Stimulated activated CD4-positive, alpha-beta T cell treated with anti-CD3 and anti-CD28 coated beads, Interleukin-1b, Interleukin-23, amount 100 ng/mL, for 1 hour (primary cell): ENCODE measurements around the gene NEK8.

Experiments used
- DNase-seq, 2 donors: peaks; one replicate each; pipeline ENCODE4 v3.0.0-alpha.2; 2020; ENCODE audit warnings: low read depth in 2 of 2

NEK8 gene

DNA sequence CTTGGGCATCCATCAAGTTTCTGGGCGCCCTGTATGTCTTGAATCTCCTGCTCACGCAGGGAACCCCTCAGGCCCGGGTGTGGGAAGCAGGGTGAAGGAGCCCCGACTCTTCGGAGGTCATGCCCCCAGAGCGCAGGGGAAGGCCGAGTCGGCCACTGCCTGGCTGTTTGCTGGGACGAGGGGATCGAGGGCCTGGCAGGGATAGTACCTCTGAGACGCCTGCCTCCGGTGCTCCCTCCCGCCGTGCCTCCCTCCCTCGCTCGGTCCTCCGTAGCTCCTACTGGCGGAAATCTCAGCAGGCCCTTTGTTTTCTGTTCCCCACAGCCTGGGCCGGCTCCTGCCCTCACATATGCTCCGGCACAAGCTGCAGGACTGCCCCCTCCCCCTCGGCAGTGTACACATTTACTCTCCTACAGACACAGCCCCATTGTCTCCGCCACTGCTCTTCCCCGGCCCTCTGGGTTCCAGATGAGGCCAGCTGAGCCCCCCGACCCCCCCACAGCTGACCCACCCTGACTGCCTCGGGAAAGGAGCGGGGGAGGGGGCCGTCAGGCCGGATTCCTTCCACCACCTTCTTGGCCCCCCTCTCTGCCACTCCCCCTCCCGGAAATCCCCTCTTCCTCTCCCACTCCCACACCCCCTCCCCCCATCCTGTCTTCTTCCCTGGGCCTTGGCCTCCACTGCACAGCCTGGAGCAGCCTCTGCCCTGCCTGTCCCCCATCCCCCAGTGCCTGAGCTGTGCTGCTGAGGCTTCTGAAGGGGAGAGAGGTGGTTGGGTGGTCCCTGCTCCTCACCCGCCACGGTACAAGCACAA is 16.6 kb downstream of the NEK8 start:
- DNase-seq = no peak

DNA sequence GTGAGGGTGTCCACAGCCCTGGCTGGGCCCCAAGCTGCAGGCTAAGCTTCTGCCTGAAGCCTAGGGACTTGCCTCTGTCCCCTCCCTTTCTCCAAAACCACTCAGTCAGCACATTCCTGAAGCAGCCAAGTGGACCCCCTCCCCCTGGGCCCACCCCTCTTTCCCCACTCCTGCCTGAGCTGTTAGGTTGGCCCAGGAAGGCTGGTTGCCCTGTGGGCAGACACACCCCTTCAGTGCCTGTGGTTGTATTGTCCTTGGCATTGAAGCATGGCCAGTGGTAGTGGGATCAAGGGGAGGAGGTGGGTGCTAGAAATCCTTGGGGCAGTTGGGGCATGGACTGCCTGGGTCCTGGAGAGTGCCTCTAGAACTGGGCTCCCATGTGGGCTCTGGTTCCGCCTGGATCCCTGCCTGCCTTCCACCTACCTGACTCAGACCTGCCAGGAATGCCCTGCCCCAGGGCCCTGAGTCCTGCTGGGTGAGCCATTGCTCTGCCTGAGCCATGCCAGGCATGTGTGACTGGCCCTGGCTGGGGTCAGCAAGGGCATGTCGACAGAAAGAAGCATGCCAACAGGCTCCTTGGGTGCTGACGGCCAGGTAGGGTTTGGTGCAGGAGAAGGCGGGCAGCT is 17.3 kb downstream of the NEK8 start:
- no peak for DNase-seq

DNA sequence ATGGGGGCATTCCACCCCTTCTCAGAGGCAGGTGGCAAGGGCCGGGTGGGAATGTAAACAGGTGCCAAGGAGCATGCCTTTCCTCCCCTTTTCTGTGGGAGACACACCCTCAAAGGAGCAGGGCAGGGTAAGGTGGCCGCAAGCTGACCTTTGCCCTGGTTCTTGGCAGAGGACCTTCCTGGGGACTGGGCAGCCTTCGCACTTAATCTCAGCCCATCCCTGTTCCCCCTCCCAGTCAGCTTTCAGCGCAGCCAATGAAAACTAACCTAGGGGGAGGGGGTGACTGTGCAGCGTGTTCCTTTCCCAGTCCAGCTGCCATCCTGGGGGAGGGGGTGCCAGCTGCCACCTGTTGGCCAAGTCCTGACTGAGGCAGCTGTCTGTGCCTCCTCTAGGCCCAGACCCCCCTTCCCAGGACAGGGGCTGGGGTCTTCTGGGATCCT is 18.0 kb downstream of the NEK8 start:
- DNase-seq = no peak

DNA sequence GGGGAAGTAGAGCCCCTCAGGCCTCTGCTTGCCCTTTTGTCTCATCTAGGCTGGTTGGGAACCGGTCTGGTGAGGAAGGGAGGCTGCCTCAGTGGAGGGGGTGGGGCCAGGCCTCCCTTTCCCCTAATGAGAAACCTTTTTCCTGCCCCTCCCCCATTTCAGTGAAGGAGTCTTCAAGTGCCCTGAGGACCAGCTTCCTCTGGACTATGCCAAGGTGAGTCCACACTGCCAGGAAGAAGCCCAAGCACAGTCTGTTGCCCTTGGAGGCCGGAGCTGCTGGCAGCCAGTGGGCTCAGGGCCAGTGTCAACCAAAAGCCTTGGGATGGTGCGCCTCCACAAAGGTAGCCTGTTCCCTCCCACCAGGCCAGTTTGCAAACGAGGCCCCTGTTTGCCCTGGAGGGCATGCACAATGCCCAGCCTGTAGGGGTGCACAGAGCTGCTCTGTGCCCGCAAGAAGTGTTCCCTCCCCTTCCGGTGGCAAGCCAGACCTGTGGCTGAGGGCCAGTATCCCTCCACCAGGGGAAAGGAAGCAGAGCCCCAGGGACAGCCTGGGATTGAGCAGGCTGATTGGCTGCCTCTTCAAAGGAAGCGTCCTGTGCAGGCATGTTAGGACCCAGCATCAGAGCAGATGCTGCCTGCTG is 18.6 kb downstream of the NEK8 start:
- DNase-seq = no peak

DNA sequence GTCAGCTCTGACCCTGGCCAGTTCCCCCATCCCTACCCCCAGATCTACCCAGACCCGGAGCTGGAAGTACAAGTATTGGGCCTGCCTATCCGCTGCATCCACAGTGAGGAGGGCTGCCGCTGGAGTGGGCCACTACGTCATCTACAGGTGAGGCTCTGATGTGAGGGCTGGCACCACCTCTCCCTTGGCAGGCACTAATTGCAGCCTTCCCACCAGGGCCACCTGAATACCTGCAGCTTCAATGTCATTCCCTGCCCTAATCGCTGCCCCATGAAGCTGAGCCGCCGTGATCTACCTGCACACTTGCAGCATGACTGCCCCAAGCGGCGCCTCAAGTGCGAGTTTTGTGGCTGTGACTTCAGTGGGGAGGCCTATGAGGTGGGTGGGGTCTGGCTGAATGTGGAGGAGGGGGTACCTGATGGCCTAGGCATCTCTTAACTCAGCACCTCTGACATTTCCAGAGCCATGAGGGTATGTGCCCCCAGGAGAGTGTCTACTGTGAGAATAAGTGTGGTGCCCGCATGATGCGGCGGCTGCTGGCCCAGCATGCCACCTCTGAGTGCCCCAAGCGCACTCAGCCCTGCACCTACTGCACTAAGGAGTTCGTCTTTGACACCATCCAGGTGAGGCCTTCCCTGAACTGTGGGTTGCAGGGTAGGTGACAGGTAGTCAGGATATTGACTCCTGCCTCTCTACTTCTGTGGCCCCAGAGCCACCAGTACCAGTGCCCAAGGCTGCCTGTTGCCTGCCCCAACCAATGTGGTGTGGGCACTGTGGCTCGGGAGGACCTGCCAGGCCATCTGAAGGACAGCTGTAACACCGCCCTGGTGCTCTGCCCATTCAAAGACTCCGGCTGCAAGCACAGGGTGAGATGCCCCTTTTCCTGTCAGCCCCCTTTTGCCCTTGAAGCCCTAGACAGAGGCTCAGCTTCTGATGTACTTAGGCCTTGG is 19.5 kb downstream of the NEK8 start:
- DNase-seq = no peak

DNA sequence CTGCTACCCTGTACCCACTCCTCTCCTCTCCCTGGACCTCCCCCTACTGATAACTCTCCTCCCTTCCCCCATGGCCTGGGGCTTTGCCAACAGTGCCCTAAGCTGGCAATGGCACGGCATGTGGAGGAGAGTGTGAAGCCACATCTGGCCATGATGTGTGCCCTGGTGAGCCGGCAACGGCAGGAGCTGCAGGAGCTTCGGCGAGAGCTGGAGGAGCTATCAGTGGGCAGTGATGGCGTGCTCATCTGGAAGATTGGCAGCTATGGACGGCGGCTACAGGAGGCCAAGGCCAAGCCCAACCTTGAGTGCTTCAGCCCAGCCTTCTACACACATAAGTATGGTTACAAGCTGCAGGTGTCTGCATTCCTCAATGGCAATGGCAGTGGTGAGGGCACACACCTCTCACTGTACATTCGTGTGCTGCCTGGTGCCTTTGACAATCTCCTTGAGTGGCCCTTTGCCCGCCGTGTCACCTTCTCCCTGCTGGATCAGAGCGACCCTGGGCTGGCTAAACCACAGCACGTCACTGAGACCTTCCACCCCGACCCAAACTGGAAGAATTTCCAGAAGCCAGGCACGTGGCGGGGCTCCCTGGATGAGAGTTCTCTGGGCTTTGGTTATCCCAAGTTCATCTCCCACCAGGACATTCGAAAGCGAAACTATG is 20.4 kb downstream of the NEK8 start:
- DNase-seq = no peak

DNA sequence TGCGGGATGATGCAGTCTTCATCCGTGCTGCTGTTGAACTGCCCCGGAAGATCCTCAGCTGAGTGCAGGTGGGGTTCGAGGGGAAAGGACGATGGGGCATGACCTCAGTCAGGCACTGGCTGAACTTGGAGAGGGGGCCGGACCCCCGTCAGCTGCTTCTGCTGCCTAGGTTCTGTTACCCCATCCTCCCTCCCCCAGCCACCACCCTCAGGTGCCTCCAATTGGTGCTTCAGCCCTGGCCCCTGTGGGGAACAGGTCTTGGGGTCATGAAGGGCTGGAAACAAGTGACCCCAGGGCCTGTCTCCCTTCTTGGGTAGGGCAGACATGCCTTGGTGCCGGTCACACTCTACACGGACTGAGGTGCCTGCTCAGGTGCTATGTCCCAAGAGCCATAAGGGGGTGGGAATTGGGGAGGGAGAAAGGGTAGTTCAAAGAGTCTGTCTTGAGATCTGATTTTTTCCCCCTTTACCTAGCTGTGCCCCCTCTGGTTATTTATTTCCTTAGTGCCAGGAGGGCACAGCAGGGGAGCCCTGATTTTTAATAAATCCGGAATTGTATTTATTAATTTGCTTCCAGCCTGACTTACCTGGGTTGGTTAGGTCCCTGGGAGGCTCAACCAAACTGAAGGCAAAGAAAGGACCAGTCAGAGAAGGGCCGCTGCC is 21.1 kb downstream of the NEK8 start:
- DNase-seq = no peak

DNA sequence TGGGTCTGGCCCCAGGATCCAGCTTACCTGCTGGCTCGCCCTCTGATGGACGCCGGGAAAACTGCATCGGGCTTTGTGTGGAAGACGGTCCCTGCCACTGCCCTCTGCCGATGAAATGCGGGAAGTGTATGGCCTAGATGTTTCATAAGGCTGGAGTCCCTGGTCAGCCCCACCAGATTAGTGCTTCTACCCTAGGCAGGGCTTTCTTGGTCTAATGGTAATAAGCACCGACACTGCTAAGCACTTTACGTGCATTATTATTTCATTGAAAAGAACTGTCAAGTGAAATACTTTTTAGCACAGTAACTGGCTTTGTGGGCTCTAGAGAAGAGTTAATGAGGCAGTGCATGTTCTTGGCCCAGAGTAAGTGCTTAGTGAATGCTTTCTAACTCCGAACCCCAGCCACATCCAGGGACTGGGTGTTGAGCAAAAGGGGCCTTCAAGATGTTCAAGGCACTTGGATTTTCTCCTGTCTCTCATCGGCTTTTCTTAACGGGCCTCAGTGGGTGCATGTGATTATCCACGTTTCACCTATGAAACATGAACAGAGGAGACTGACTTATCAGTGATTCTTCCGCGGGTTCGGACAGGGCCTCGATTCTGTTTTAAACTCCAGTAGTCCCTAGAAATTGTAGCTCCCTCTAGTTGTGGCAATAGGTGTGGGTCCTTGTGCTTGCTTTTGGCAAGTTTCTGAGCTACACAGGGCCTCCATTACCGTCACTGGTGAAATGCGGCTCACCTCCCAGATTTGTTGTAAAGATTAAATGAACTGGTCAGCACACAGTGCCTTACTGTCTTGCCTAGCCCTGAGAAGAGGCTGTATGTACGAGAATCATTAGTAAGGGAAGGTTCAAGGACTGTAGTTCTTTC is 21.8 kb downstream of the NEK8 start:
- peak; percentile 76 to 79 for DNase-seq

DNA sequence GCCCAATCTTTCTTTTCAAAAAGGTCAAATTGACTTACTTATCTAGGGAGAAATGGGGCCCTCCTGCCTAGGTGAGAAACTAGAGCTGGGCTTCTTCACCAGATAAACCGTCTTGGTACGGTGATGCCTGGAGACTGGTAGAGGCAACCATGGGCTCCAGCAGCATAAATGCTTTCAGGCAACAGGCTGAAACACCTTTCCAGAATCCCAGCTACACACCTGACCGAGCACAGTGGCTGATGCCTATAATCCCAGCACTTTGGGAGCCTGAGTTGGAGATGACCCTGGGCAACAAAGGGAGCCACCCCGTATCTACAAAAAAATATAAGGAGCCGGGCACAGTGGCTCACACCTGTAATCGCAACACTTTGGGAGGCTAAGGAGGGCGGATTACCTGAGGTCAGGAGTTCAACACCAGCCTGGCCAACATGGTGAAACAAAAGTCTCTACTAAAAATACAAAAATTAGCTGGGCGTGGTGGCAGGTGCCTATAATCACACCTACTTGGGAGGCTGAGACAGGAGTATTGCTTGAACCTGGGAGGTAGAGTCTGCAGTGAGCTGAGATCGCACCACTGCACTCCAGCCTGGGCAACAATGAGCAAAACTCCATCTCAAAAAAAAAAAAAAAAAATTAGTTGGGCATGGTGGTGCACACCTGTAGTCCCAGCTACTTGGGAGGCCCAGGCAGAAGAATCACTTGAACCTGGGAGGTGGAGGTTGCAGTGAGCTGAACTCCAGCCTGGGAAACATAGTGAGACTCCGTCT is 23.2 kb downstream of the NEK8 start:
- DNase-seq = no peak

DNA sequence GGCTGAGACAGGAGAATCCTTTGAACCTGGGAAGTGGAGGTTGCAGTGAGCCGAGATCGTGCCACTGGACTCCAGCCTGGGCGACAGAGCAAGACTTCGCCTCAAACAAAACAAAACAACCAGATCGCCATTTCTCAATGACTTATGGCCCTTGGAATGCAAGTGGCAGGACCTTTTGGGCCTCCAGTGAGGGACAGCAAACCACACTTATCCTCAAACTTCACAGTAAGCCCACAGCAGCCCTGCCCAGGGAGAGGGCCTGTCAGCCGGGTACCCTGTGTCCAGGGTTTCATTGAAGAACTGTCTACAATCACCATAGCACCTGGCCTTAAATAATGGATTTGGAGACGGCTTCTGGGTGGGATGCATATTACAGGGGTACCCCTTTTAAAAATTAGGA is 26.9 kb downstream of the NEK8 start:
- no peak for DNase-seq

DNA sequence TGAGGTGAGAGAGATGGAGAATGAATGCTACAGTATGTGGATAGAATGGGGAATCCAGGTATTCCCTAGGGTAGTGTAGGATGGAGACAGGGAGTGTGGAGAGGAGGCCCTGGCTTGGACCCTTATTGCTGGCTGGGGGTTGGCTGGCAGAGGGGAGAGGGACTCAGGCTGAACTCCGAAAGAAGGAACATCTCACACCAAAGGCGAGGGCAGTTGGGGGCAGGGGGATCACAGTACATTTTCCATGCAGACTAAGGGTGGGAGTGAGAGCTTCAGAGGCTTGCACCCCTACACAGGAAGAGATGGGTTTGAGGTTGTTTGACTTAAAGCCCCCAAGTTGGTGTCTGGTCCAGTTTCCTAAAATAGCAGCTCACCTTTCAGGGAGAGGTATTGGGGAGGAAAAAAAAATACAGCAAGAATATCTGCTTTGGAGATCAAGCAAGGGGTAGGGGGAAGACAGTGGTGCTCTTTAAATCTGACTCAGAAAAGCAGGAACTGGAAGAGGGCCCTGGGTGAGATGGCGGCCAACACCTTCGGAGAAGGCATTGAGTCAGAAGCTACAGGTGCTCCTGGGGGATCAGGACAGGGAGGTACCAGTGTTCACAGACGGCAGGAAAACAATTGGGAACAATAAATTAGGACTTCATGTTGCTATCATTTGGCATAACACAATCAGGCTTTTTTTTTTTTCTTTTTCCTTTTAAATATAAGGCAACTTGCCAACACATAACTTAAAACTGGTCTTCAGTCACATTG is 27.6 kb downstream of the NEK8 start:
- DNase-seq = no peak

DNA sequence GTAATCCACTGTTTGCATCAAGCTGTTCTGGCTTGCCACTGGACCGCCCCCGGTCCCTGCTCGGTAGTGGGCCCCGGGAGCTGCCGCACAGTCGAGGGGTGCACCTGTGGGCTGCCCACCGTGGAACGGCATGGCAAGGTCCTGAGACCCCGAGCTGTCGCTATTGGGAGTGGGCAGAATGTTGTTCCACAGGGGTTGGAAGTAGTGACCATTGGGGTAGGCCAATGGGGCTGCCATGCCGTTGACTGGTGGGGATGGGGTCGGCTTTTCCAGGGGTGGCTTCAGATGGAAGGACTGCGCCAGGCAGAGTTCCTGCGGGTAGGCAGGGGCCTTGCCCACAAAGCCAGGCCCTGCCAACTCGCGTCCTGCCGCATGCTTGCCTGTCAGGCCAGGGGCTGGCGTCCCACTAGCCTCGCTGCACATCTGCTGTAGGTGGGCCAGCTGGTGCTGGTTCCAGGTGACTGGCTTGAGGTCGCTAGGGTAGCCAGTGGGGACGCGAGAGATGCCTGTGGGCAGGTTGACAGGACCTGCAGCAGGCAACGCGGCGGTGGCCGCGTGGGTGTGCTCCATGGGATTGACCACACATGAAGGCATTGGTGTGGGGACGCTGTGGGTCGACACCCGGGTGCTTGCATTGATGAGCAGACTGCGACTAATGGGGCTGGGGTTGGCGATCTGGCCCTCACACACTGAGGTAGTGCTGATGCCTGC is 30.0 kb downstream of the NEK8 start:
- DNase-seq = no peak

DNA sequence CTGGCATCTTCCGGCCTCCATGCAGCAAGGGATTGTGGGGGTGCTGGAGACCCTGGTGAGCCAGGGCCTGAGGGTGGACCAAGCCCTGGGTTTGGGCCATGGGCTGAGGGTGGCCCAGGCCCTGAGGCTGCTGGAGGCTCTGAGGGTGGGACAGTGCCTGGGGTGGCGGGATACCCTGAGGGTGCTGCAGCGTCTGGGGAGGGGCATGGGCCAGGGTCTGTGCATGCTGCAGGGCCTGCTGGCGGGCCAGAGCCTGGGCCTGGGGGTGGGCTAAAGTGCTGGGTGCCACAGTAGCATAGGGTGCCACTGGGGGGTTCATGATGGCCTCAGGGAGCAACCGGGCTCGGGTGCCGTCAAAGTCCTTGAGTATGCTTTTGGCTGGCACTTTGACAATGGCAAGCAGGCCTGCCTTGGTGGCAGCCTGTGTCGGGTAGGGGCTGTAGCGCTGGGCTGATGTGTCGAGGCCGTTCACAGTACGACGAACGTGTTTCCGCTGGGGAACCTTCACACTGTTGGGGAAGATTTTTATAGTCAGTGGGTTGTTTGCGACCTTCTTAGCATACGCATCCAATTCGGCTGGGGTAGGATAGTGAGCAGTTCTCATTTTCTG is 30.8 kb downstream of the NEK8 start:
- no peak for DNase-seq

DNA sequence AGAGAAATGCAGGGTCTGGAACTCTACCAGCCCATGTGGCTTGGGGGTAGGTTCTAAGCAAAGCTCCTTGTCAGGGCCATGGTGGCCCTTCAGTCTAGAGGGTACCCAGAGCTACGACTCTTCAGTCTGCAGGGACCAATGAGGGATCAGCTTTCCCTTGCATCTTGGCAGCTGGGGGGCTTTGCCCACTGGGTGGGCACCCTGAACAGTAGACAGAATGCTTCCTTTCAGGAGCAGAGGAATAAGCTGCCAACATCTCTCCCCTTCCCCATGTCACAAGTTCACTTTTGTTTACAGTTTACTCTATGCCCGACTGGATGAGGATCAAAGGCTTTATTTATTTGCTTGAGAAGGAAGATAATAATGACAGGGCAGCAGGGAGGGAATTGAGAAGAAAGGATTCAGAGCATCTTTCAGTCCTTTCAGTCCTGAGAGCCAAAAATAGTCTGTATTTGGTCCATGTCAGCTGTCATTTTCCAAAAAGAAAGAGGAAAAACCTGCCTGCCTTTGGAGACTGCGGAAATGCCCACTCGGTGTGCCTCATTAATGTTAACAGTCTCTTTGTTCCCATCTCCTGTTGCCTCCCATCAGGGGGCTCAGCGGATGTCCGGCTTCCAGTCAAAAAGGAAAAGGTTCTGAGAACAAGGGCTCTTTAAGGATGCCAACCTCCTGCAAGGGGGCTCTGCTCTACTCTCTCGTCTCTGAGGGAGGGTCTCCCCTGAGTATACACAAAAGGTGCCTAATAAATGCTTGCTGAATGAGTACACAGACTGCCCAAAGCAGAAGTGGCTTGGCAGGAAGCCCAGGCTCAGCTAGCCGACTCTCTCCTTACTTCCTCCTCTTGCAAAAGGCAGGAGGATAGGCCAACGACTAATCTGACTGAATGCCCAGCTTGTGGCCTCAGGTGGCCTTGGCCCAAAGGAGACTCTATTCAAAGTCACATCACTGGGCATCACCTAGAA is 32.3 kb downstream of the NEK8 start:
- DNase-seq = no peak

DNA sequence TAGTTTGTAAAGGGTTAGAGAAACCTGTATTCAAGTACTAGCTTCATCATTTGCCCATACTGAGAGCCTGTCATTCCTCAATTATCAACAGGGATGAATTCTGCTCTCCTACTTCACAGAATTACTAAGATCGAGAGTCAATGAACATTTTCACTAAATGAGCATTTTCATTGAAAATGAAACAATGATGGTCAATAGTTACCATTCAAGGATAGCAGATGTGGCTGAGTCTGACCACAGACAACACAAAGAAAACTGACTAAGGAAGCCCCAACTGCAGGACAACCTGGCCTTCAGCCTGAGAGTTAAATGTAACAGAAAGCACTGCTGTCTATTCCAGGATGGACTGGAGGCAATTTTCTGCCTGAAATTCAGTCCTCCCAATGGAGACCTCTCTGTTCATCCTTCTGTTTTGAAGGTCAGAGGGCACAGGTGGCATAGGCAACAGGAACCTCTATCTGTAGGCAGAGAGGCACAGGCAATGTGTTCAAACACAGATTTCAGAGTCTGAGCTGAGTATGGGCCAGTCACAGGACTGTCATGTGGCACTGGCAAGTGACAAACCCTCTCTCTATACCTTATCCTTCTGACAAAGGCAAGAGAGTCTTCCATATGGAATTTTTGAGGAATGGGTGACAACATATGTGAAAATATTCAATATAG is 34.7 kb downstream of the NEK8 start:
- no peak for DNase-seq
